Measurements from ENCODE around the gene PPP1CC.

PPP1CC gene

DNA sequence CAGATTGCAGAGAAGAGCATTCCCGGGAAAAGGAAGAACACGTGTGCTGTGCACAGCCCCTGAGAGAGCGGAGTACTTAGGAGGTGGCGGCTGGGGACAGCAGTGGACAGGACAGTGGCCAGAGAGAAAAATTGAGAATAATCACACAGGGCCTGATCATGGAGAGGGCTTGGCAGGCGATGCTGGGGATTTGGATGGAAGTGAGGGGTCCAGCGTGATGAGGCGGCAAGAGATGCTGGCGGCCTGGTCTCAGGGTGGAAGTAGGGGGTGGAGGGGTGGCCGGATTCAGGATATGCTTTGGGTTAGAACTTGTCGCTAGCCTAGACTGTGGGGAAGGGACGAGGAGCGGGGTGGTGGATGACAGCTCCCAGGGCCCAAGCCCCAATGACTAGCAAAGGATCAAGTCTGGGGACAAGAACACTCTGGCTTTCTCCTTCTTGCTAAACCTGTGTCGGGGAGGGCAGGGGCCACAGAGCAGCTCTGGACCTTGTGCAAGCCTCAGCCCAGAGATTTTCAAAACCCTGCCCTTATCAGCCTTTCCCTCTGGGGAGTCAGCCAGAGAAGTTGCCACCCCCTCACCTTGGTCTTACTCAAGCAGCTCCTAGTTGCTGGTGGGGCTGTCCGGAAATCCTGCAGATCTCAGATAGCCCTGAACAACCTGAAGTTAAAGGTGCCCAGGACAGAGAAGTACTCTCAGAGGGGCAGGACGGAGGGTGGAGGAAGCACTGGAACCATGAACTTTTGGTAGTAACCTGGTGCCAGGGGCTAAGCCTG lies 55.1 kb downstream of the PPP1CC start:
- DNase-seq (ENCODE audit: low spot score): no peak

DNA sequence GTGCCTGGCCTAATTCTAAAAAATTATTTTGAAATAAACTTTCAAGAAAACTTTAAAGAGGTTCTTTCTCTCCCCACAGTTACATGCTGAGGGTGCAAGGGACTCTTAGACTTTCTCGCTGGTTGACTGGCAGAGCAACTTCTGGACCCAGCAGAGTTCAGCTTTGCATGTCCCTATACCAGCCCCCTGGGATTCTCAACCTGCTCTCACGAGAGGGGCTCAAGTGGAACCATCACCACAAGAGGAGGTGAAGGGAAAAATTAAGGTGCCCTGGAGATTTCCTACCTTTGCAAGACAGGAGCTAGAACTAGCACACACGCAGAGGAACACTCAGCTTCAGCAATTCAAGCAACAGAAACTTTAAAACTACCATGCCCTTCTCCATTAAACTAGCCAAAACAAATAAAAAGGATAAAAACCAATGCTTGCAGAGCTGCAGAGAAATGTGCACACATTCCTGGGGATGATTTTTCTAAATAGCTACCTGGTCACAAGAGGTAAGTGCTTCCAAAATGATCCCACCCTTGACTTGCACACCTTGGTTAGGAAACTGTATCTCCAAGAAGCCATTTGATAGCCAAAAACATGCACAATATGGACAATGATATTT lies 56.3 kb downstream of the PPP1CC start:
- no peak for DNase-seq (ENCODE audit: low spot score)

DNA sequence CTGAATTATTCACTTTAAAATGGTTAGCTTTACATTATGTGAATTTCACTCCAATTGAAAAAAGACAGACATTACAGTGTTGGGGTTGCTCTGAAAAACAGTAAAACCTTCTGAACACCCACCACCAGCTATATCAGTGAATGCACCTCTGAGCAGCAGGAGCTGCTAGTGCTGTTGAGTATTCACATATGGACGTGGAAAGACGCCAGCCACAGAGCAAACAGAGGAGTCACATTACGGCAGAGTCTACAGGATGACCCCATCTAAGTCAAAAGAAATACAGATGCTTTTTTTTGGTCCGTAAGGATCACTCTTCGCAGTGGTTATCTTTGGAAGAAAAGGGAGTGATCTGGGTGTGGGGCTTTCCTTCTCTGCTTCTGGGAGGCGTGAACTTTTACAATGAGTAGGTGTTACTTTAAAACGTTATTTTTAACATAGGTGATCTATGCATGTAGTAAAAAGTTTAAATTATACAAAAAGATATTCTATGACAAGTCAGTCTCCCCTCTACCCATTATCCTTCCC lies 58.3 kb downstream of the PPP1CC start:
- no peak for DNase-seq (ENCODE audit: low spot score)

DNA sequence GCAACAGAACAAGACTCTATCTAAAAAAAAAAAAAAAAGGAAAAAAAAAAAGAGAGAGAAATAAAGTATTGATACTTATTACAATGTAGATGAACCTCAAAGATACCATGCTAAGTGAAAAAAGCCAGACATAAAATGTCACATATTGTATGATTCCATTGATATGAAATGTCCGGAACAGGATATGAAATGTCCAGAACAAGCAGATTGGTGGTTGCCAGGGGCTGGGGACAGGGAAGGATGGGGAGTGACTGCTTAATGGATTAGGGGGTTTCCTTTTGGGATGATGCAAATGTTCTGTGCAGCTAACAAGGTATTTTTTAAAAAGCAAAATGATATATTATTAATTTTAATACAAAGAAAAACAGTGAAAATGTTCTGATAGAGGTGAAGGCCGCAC lies 58.8 kb downstream of the PPP1CC start:
- DNase-seq (ENCODE audit: low spot score): no peak

GRCh38 chr12:110680032-110680431 lies 62.7 kb downstream of the PPP1CC start:
- DNase-seq (ENCODE audit: low spot score): no peak

GRCh38 chr12:110679201-110679600 lies 63.5 kb downstream of the PPP1CC start:
- no peak for DNase-seq (ENCODE audit: low spot score)

DNA sequence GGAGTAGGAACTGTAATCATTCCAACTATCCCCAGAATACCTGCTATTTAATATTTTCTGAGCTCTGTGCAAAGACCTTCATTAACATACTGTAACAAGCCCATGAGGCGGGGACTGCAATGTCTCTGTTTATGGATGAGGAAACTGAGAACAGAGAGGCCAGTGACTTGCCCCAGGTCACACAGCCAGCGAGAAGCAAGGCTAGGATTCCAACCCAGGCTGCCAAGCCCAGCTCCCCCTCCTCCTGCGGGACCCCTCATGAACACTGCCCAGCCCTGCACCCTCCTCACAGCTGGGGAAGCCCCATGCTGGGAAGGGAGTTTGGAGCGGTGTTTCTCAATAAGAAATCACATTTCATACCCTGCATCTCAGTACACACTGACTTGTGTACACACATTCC lies 64.7 kb downstream of the PPP1CC start:
- no peak for DNase-seq (ENCODE audit: low spot score)

- no peak for DNase-seq (ENCODE audit: low spot score)
These were observed 65.3 kb downstream of the PPP1CC start for GRCh38 chr12:110677206-110677911.

GRCh38 chr12:110676171-110676570 lies 66.5 kb downstream of the PPP1CC start:
- DNase-seq (ENCODE audit: low spot score): no peak

DNA sequence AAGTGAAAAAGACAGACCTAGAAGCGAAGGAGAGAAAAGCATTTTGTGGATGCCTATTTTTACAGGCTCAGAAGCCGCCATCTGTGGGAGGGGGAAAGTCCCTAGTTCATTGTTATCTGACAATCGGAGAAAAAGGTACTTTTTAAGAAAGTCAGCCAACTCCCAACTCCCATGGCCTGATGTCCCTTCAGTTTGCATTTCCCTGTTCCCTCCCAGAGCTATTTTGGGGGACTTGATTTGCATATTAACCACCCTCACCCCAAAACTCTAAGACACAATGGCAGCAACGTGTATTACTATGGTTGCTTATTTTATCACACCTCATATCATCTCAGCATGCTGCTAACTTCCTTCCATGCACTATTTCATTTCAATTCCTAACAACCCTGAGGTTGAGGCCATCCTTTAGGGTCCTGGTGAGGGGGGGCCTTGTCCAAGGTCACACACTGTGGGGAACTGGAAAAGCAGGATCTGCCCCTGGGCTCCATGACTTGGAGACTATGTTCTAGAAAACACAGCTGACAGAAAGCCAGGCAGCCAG lies 72.5 kb downstream of the PPP1CC start:
- no peak for DNase-seq (ENCODE audit: low spot score)

Measured in kidney capillary endothelial cell (primary cell).